Pericardium fibroblast (primary cell): ENCODE data around the gene ZBTB47. TPM values are rescaled to one million over a fixed set of nuclear protein-coding genes. Genes with fewer than 3 reads are reported as not detected.

Experiments
- total RNA-seq: library from RNA; depleted of rRNA; stranded (reverse); fragments of >200 nt; gene quantifications from 2 replicates; pipeline ENCODE4 v1.2.3, GENCODE V29; 2015

Gene ZBTB47
- 28.9 and 34.1 TPM in 2 replicates for total RNA-seq

GRCh38 chr3:42653560-42654330, at the start of gene ZBTB47:
Gene ZBTB47, plus strand, starts transcription at chr3:42653697. Its CDS starts 4,659 bp downstream, at chr3:42658356.

DNA sequence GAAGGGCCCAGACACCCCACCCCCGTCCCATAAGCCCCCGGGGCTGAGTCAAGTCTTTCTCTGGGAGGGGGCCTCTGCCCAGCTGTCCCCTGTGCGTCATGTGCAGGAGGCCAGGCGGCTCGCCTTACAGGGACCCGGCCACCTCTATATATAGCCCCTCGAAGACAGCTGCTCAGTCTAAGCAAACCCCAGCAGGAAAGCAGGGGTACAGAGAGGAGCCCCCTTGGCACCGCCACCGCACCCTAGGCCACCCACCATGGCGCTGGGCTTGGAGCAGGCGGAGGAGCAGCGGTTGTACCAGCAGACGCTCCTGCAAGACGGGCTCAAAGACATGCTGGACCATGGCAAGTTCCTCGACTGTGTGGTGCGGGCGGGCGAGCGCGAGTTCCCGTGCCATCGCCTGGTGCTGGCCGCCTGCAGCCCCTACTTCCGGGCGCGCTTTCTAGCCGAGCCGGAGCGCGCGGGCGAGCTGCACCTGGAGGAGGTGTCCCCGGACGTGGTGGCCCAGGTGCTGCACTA, 31.9 kb downstream of the ZBTB47 start, which contains the start of gene KLHL40:
Gene KLHL40 (plus strand): TSS at position 175 of the 519 bp plus-strand sequence. CDS start 82 bp downstream, at position 257.

DNA sequence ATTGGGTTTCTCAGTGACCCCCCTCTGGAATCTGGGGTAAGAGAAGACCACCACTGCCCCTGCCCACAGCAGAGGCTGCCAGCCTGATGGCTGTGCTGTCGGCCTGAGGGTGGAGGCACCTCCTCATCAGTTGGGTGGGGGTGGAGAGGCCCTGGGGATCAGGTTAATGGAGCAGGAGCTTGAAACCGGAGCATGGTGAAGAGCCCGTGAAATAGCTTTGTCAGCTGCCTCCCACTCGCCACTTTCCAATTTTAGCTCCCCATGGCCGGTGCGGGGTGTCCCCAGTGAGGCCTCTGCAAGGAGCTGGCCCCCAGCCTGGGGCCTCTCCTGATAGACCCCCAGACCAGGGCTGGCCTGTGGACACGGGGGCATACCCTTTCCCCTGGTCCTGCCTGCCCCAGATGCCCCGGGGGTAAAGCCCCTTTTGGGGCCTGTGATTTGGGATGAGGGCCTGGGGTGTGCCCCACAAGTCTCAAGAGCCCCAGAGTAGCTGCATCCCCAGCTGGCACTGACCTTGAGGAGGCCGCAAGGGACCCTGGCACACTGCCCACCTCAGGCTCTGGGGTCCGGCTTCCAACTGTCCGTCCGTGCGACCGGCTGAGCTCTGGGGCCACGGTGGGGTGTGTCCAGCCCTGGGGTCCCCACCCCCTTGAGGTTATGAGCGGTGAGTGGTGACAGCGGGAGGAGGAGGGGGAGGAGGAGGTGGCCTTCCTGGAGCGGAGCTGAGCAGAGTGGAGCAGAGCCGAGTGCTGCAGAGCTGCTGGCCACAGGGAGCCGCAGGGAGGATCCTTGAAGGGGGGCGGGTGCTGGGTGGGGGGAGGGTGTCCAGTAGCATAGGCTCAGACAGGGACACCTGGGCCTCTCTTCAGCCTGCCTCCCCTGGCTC, 48.8 kb downstream of the ZBTB47 start, which contains the start of gene HHATL:
Gene HHATL (minus strand): TSS at position 733 of the 886 bp plus-strand sequence. CDS start 1,972 bp downstream, outside the sequence.

Other genes starting within 250 kb of the ZBTB47 start
- gene LYZL4, start 243.1 kb upstream of the ZBTB47 start, total RNA-seq: not detected in 2 replicates
- 0.09 and 0.35 TPM in 2 replicates for gene VIPR1, start 151.1 kb upstream of the ZBTB47 start, total RNA-seq
- gene SEC22C, start 71.7 kb upstream of the ZBTB47 start, total RNA-seq: 42.5 and 52.7 TPM in 2 replicates
- 16.8 and 22.0 TPM in 2 replicates for gene SS18L2, start 62.8 kb upstream of the ZBTB47 start, total RNA-seq
- 12.6 and 14.2 TPM in 2 replicates for gene NKTR, start 53.0 kb upstream of the ZBTB47 start, total RNA-seq
- gene KLHL40, start 31.8 kb downstream of the ZBTB47 start, total RNA-seq: 0.17 TPM in 1 of 2 replicates, not detected in the other
- not detected in 2 replicates for gene HHATL, start 49.1 kb downstream of the ZBTB47 start, total RNA-seq
- gene CCDC13, start 119.6 kb downstream of the ZBTB47 start, total RNA-seq: 1.1 and 1.3 TPM in 2 replicates
- gene HIGD1A, start 150.8 kb downstream of the ZBTB47 start, total RNA-seq: 127 and 173 TPM in 2 replicates
- gene ACKR2, start 155.7 kb downstream of the ZBTB47 start, total RNA-seq: 1.9 and 3.9 TPM in 2 replicates
- gene CYP8B1, start 222.2 kb downstream of the ZBTB47 start, total RNA-seq: not detected in 2 replicates